Gastroesophageal sphincter (tissue), 3 donors: ENCODE results near the gene TECTA.

Experiments
- EP300 ChIP-seq: sonication (generic); formaldehyde crosslinking; IDR thresholded peaks from one replicate; pipeline ENCODE4 v1.6.1; 2017; ENCODE audit warnings: antibody characterized with exemption, mild to moderate bottlenecking
- TF ChIP-seq, protein P1 (sequence below), 4 experiments: fragments of 200-600 bp in 2 of 4; fragments of 450-650 bp in 2 of 4; sonication (generic) in 1 of 4; IDR thresholded peaks; one replicate each; pipeline ENCODE4 v1.5.1; 2017 to 2019; ENCODE audit warnings: antibody characterized with exemption in 4 of 4, mild to moderate bottlenecking in 2 of 4, moderate library complexity in 2 of 4

DNA sequence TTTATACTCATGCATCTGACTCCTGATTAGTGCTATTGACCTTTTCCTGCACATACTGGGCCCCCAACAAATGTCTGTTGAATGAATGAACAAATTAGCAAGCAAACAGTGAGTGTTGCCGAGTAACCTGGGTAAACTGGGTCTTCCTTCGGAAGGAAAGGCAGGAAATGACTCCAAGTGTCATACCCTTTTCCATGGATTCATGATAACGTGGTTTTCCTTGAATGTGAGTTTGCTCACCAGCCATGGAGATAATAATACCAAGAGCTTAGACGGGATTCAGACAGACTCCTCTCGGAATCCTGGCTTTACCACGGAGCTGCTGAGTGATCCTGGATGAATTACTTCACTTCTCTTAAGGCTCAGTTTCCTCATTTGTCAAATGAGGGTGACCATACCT, 16.7 kb downstream of the TECTA start:
- TF ChIP-seq EP300 = no peak
- TF ChIP-seq, protein P1, sequence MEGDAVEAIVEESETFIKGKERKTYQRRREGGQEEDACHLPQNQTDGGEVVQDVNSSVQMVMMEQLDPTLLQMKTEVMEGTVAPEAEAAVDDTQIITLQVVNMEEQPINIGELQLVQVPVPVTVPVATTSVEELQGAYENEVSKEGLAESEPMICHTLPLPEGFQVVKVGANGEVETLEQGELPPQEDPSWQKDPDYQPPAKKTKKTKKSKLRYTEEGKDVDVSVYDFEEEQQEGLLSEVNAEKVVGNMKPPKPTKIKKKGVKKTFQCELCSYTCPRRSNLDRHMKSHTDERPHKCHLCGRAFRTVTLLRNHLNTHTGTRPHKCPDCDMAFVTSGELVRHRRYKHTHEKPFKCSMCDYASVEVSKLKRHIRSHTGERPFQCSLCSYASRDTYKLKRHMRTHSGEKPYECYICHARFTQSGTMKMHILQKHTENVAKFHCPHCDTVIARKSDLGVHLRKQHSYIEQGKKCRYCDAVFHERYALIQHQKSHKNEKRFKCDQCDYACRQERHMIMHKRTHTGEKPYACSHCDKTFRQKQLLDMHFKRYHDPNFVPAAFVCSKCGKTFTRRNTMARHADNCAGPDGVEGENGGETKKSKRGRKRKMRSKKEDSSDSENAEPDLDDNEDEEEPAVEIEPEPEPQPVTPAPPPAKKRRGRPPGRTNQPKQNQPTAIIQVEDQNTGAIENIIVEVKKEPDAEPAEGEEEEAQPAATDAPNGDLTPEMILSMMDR (IDR thresholded peaks at IDR 0.05) = no peak
